Ishikawa (cell line): ENCODE data around the gene SMIM29.

Experiments used
- CEBPB ChIP-seq: IDR thresholded peaks from 2 replicates; pipeline ENCODE4 v1.6.1; 2012
- CREB1 ChIP-seq: IDR thresholded peaks from 2 replicates; pipeline ENCODE4 v1.6.1; 2012; ENCODE audit warnings: low read depth
- EP300 ChIP-seq: IDR thresholded peaks from 2 replicates; pipeline ENCODE4 v1.6.1; 2012; ENCODE audit warnings: borderline replicate concordance
- TAF1 ChIP-seq: IDR thresholded peaks from 2 replicates; pipeline ENCODE4 v1.6.1; 2012; ENCODE audit warnings: low read depth, mild to moderate bottlenecking
- TCF12 ChIP-seq: IDR thresholded peaks from 2 replicates; pipeline ENCODE4 v1.6.1; 2012; ENCODE audit warnings: low read depth

DNA sequence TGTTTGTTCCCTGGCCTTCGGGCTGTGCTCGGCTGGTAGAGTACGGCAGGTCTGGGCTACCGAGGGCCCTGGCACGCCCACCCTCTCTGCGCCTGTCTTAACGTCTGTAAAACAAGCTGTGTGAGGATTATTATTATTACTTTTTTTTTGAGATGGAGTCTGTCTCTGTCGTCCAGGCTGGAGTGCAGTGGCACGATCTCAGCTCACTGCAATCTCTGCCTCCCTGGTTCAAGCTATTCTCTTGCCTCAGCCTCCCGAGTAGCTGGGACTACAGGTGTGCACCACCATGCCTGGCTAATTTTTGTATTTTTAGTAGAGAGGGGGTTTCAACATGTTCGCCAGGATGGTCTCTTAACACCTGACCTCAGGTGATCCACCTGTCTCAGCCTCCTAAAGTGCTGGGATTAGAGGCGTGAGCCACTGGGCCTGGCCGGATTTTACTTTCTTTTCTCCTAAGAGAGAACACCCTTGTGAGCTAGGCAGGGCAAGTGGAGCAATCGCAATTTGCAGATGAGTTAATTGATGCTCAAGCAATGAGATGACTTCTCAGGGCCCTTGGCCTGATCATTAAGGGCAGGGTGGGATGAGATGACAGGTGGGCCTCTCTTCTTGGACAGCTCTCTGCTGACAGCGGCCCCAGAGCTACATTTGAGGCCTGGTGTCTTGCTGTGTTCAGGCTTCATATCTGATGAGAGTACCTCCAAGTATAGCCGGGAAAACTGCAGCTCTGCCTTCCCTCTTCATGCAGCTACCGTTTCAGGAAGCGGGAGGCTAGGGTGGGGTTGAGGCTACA is 859 bp upstream of the SMIM29 start:
- TF ChIP-seq TAF1 (no peak), TCF12 (no peak), CREB1 (no peak), CEBPB (no peak), EP300 (no peak)
